HepG2 (cell line): Measurements from ENCODE around the gene LLGL2. TPM values are rescaled to one million over a fixed set of nuclear protein-coding genes. Genes with fewer than 3 reads are reported as not detected.

Experiments
- DMAP1 ChIP-seq: IDR thresholded peaks from 2 replicates; pipeline ENCODE4 v1.6.1; 2016
- FOXC1 ChIP-seq: sonication (generic); formaldehyde crosslinking; IDR thresholded peaks from 2 replicates; pipeline ENCODE4 v1.8.0; 2022; ENCODE audit warnings: mild to moderate bottlenecking, missing genetic modification reagents, borderline replicate concordance
- GPN1 ChIP-seq: sonication (generic); formaldehyde crosslinking; IDR thresholded peaks from 2 replicates; pipeline ENCODE4 v1.5.1; 2020; ENCODE audit warnings: missing genetic modification reagents, borderline replicate concordance
- HNF4G ChIP-seq, 2 experiments: sonication (generic) in 1 of 2; formaldehyde crosslinking in 1 of 2; IDR thresholded peaks; 2 replicates each; pipeline versions ENCODE4 v1.4.0 to v1.6.1; 2011 to 2020; ENCODE audit warnings: borderline replicate concordance in 2 of 2, low read depth in 2 of 2, mild to moderate bottlenecking in 2 of 2, low read length in 1 of 2, missing genetic modification reagents in 1 of 2, moderate library complexity in 1 of 2
- HOXA9 ChIP-seq: sonication (generic); formaldehyde crosslinking; IDR thresholded peaks from 2 replicates; pipeline ENCODE4 v1.8.1; 2022; ENCODE audit warnings: missing genetic modification reagents, mild to moderate bottlenecking, moderate library complexity, borderline replicate concordance
- MXI1 ChIP-seq: IDR thresholded peaks from 3 replicates; pipeline ENCODE4 v1.6.1; 2012; ENCODE audit warnings: low read depth, low read length, inconsistent platforms, borderline replicate concordance
- MYC ChIP-seq: sonication (generic); formaldehyde crosslinking; IDR thresholded peaks from 2 replicates; pipeline ENCODE4 v1.9.0; 2021; ENCODE audit warnings: missing genetic modification reagents, borderline replicate concordance
- NFRKB ChIP-seq: fragments of 450-650 bp; IDR thresholded peaks from 2 replicates; pipeline ENCODE4 v1.6.1; 2017
- SMAD1 ChIP-seq: sonication (generic); formaldehyde crosslinking; IDR thresholded peaks from 2 replicates; pipeline ENCODE4 v1.4.0; 2020; ENCODE audit warnings: missing genetic modification reagents, low read depth, mild to moderate bottlenecking, borderline replicate concordance
- SRSF1 ChIP-seq: fragments of 200-400 bp; formaldehyde crosslinking; optimal IDR thresholded peaks from 2 replicates; pipeline ENCODE3; 2017; ENCODE audit warnings: mild to moderate bottlenecking, low read depth, low read length, moderate library complexity
- YEATS2 ChIP-seq: sonication (generic); formaldehyde crosslinking; IDR thresholded peaks from 2 replicates; pipeline ENCODE4 v1.4.0; 2020; ENCODE audit warnings: missing genetic modification reagents, borderline replicate concordance
- ZFP41 ChIP-seq: sonication (generic); formaldehyde crosslinking; IDR thresholded peaks from 2 replicates; pipeline ENCODE4 v1.4.0; 2020; ENCODE audit warnings: mild to moderate bottlenecking, missing genetic modification reagents, borderline replicate concordance
- ZFP82 ChIP-seq: sonication (generic); formaldehyde crosslinking; IDR thresholded peaks from 2 replicates; pipeline ENCODE4 v1.5.1; 2020; ENCODE audit warnings: mild to moderate bottlenecking, missing genetic modification reagents, borderline replicate concordance
- ZNF615 ChIP-seq: sonication (generic); formaldehyde crosslinking; IDR thresholded peaks from 2 replicates; pipeline ENCODE4 v1.5.0; 2020; ENCODE audit warnings: mild to moderate bottlenecking, missing genetic modification reagents, borderline replicate concordance
- ZNF883 ChIP-seq: sonication (generic); formaldehyde crosslinking; IDR thresholded peaks from 2 replicates; pipeline ENCODE4 v1.5.1; 2020; ENCODE audit warnings: mild to moderate bottlenecking, missing genetic modification reagents; ENCODE audit errors: not compliant biosample characterization
- polyA plus RNA-seq, 8 experiments: library from polyadenylated mRNA; depleted of rRNA in 3 of 8; stranded (reverse) in 7 of 8; unstranded in 1 of 8; fragments of >200 nt; fragmentation: Illumina TruSeq in 4 of 8; extraction: Trizol in 4 of 8; gene quantifications; 2 replicates each; pipeline versions ENCODE4 v1.2.1 to v1.2.3, GENCODE V29; 2011 to 2016; ENCODE audit warnings: low read depth in 4 of 8, missing spikeins in 1 of 8, mixed read lengths in 1 of 8; ENCODE audit not compliant: insufficient read depth in 1 of 8
- total RNA-seq, 5 experiments: library from RNA; depleted of rRNA; stranded (reverse); fragments of >200 nt; fragmentation: Illumina TruSeq; extraction: Trizol; gene quantifications; 2 replicates each; pipeline ENCODE4 v1.2.3, GENCODE V29; 2016; ENCODE audit warnings: low read depth in 1 of 5
- TF ChIP-seq, protein P1 (sequence below): sonication (generic); formaldehyde crosslinking; IDR thresholded peaks from 2 replicates; pipeline ENCODE4 v1.4.0; 2020; ENCODE audit warnings: missing genetic modification reagents
- TF ChIP-seq, protein P2 (sequence below): sonication (generic); formaldehyde crosslinking; IDR thresholded peaks from 2 replicates; pipeline ENCODE4 v1.5.0; 2020; ENCODE audit warnings: mild to moderate bottlenecking, missing genetic modification reagents

The LLGL2 gene
- total and polyA plus RNA-seq, 2 of the 13 experiments (the other 11 are each of a cell fraction or from before 2014, with no cell fraction given) = 83.0 to 86.7 TPM

DNA sequence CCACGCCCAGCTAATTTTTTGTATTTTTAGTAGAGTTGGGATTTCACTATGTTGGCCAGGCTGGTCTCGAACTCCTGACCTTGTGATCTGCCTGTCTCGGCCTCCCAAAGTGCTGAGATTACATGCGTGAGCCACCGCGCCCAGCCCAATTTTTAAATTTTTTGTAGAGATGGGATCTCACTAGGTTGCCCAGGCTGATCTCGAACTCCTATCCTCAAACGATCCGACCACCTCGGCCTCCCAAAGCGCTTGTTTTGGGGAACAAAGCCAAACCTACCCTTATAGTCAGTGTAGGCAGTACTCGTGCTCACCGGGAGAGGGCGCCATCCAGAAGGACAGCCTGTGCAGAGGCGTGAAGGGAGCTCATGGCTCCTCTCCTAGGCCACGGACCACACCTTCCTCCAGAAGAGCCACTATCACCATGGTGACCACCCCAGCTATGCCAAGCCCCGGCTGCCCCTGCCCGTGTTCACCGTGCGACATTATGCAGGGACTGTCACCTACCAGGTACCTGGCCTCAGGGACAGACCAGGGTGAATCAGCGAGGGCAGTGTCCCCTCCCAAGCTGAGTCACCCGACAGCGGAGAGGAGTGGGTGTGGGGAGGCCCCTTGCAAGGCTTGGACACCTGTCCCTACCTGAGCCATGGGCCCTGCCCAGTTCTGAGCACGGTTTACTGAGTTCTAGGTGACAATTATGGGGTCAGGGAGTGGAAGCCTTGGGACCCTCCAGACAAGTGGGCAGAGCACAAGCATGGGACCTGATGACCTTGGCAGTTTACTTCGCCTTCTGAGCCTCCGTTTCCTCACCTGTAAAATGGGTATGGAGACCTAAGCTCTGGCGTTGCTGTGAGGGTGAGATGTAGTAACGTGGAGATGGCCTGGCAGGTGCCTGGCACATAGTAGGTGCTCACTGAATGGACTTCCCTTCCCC, 75.8 kb downstream of the LLGL2 start (continued):
- TF ChIP-seq ZFP41 (CRISPR knock-in tag) = no peak
- TF ChIP-seq, protein P1, sequence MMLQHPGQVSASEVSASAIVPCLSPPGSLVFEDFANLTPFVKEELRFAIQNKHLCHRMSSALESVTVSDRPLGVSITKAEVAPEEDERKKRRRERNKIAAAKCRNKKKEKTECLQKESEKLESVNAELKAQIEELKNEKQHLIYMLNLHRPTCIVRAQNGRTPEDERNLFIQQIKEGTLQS (CRISPR knock-in tag) = peak; percentile 34; the same call in 1 of the 2 replicates
- no peak for TF ChIP-seq NFRKB
- no peak for TF ChIP-seq ZFP82 (CRISPR knock-in tag)
- peak; percentile 54; the same call in 1 of the 2 replicates for TF ChIP-seq FOXC1 (CRISPR knock-in tag)
- TF ChIP-seq ZNF883 (CRISPR knock-in tag) = peak; percentile 75
- 0 out of 2 replicates have a peak, but pooled peaks have one; percentile 65 for TF ChIP-seq SMAD1
- peak; percentile 59; the same call in 1 of the 2 replicates for TF ChIP-seq YEATS2 (CRISPR knock-in tag)
- no peak for TF ChIP-seq MYC (CRISPR knock-in tag)
- TF ChIP-seq, protein P2, sequence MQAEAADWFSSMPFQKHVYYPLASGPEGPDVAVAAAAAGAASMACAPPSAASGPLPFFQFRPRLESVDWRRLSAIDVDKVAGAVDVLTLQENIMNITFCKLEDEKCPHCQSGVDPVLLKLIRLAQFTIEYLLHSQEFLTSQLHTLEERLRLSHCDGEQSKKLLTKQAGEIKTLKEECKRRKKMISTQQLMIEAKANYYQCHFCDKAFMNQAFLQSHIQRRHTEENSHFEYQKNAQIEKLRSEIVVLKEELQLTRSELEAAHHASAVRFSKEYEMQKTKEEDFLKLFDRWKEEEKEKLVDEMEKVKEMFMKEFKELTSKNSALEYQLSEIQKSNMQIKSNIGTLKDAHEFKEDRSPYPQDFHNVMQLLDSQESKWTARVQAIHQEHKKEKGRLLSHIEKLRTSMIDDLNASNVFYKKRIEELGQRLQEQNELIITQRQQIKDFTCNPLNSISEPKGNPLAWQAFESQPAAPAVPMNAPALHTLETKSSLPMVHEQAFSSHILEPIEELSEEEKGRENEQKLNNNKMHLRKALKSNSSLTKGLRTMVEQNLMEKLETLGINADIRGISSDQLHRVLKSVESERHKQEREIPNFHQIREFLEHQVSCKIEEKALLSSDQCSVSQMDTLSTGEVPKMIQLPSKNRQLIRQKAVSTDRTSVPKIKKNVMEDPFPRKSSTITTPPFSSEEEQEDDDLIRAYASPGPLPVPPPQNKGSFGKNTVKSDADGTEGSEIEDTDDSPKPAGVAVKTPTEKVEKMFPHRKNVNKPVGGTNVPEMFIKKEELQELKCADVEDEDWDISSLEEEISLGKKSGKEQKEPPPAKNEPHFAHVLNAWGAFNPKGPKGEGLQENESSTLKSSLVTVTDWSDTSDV (CRISPR knock-in tag) = peak; percentile 80; the same call in 1 of the 2 replicates
- peak; percentile 72; the same call in 1 of the 3 replicates for TF ChIP-seq MXI1
- TF ChIP-seq HNF4G (IDR thresholded peaks at IDR 0.05; ENCODE audit: borderline replicate concordance, low read depth, low read length) = no peak
- TF ChIP-seq HNF4G (CRISPR knock-in tag; IDR thresholded peaks at IDR 0.05; ENCODE audit: borderline replicate concordance, low read depth) = peak; percentile 43; the same call in 1 of the 2 replicates
- TF ChIP-seq HOXA9 = 0 out of 2 replicates have a peak, but pooled peaks have one; percentile 54
- no peak for TF ChIP-seq GPN1 (CRISPR knock-in tag)
- TF ChIP-seq SRSF1 = no peak
- TF ChIP-seq DMAP1 (CRISPR knock-in tag) = no peak
- TF ChIP-seq ZNF615 (CRISPR knock-in tag) = no peak
